HepG2 (cell line): ENCODE results near the gene ZNF814. TPM values are rescaled to one million over a fixed set of nuclear protein-coding genes. Genes with fewer than 3 reads are reported as not detected.
"Not testable (repeated sequence)": the region's sequence is repeated elsewhere in the genome, so short reads cannot be mapped to it uniquely, and the experiment has no call there.

Experiments
- RXRB ChIP-seq: IDR thresholded peaks from 2 replicates; pipeline ENCODE4 v1.6.1; 2016; ENCODE audit warnings: borderline replicate concordance, missing genetic modification reagents, missing compliant biosample characterization
- SUZ12 ChIP-seq: fragments of 150-350 bp; IDR thresholded peaks from 2 replicates; pipeline ENCODE4 v1.6.1; 2014; ENCODE audit warnings: low read depth, low read length
- ZC3H13 ChIP-seq: sonication (generic); formaldehyde crosslinking; IDR thresholded peaks from 2 replicates; pipeline ENCODE4 v1.8.1; 2023; ENCODE audit warnings: mild to moderate bottlenecking, missing genetic modification reagents, moderate library complexity
- ZNF788 ChIP-seq: sonication (generic); formaldehyde crosslinking; IDR thresholded peaks from 2 replicates; pipeline ENCODE4 v1.5.0; 2020; ENCODE audit warnings: mild to moderate bottlenecking, missing genetic modification reagents, borderline replicate concordance
- ZNF883 ChIP-seq: sonication (generic); formaldehyde crosslinking; IDR thresholded peaks from 2 replicates; pipeline ENCODE4 v1.5.1; 2020; ENCODE audit warnings: mild to moderate bottlenecking, missing genetic modification reagents; ENCODE audit errors: not compliant biosample characterization
- polyA plus RNA-seq, 8 experiments: library from polyadenylated mRNA; depleted of rRNA in 3 of 8; stranded (reverse) in 7 of 8; unstranded in 1 of 8; fragments of >200 nt; fragmentation: Illumina TruSeq in 4 of 8; extraction: Trizol in 4 of 8; gene quantifications; 2 replicates each; pipeline versions ENCODE4 v1.2.1 to v1.2.3, GENCODE V29; 2011 to 2016; ENCODE audit warnings: low read depth in 4 of 8, missing spikeins in 1 of 8, mixed read lengths in 1 of 8; ENCODE audit not compliant: insufficient read depth in 1 of 8
- total RNA-seq, 5 experiments: library from RNA; depleted of rRNA; stranded (reverse); fragments of >200 nt; fragmentation: Illumina TruSeq; extraction: Trizol; gene quantifications; 2 replicates each; pipeline ENCODE4 v1.2.3, GENCODE V29; 2016; ENCODE audit warnings: low read depth in 1 of 5
- TF ChIP-seq, protein P1 (sequence below): sonication (generic); formaldehyde crosslinking; IDR thresholded peaks from 2 replicates; pipeline ENCODE4 v1.5.1; 2020; ENCODE audit warnings: mild to moderate bottlenecking, missing genetic modification reagents, moderate library complexity
- TF ChIP-seq, protein P2 (sequence below), 2 experiments: sonication (generic) in 1 of 2; formaldehyde crosslinking in 1 of 2; IDR thresholded peaks; 2 replicates each; pipeline versions ENCODE4 v1.5.1 to v1.6.1; 2011 to 2020; ENCODE audit warnings: borderline replicate concordance in 1 of 2, low read depth in 1 of 2, low read length in 1 of 2, mild to moderate bottlenecking in 1 of 2, missing genetic modification reagents in 1 of 2, moderate library complexity in 1 of 2
- TF ChIP-seq, protein P3 (sequence below): IDR thresholded peaks from 2 replicates; pipeline ENCODE4 v1.6.1; 2016; ENCODE audit warnings: missing compliant biosample characterization, missing genetic modification reagents, borderline replicate concordance
- TF ChIP-seq, protein P4 (sequence below): sonication (generic); formaldehyde crosslinking; IDR thresholded peaks from one replicate; pipeline ENCODE4 v1.5.1; 2020; ENCODE audit warnings: mild to moderate bottlenecking, missing genetic modification reagents; ENCODE audit errors: not compliant biosample characterization

The ZNF814 gene
- total and polyA plus RNA-seq, 2 of the 13 experiments (the other 11 are each of a cell fraction or from before 2014, with no cell fraction given), result 2.5 to 3.4 TPM

DNA sequence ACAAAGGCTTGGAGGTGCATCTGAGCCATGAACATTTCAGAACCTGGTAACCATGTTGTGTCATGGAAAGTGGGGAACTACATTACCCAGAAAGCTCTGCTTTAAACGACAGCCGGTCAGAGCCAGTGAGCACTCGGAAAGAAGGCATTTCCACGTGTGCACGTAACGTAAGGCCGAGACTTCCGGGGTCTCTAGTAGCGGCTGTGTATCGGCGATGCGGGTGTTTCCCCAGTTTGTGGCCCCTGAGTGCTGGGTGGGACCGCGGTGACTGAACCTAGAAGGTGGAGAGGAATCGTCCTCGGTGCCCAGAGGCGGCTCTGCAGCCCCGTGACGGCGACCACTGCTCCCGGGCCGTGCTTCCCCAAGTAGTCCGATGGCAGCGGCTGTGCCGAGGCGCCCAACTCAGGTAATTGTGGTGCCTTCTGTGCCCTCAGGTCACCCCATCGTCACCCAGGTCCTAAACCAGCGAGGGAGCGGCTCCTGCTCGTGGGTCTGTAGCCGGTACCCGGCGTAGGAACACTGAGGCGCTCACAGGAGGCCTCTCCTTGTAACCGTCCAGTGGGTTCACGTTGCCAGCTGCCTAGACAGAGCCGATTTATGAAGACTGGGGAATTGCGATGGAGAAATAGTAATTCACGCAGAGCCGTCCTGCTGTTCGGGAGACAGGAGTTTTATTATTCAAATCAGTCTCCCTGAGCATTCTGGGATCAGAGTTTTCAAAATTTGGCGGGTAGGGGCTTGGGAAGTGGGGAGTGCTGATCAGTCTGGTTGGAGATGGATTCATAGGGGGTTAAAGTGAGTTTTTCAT is 39.0 kb downstream of the ZNF814 start, which contains the start of gene ZNF587 (continued):
- TF ChIP-seq, protein P1, sequence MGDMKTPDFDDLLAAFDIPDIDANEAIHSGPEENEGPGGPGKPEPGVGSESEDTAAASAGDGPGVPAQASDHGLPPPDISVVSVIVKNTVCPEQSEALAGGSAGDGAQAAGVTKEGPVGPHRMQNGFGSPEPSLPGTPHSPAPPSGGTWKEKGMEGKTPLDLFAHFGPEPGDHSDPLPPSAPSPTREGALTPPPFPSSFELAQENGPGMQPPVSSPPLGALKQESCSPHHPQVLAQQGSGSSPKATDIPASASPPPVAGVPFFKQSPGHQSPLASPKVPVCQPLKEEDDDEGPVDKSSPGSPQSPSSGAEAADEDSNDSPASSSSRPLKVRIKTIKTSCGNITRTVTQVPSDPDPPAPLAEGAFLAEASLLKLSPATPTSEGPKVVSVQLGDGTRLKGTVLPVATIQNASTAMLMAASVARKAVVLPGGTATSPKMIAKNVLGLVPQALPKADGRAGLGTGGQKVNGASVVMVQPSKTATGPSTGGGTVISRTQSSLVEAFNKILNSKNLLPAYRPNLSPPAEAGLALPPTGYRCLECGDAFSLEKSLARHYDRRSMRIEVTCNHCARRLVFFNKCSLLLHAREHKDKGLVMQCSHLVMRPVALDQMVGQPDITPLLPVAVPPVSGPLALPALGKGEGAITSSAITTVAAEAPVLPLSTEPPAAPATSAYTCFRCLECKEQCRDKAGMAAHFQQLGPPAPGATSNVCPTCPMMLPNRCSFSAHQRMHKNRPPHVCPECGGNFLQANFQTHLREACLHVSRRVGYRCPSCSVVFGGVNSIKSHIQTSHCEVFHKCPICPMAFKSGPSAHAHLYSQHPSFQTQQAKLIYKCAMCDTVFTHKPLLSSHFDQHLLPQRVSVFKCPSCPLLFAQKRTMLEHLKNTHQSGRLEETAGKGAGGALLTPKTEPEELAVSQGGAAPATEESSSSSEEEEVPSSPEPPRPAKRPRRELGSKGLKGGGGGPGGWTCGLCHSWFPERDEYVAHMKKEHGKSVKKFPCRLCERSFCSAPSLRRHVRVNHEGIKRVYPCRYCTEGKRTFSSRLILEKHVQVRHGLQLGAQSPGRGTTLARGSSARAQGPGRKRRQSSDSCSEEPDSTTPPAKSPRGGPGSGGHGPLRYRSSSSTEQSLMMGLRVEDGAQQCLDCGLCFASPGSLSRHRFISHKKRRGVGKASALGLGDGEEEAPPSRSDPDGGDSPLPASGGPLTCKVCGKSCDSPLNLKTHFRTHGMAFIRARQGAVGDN (CRISPR knock-in tag), result peak; percentile 68
- TF ChIP-seq, protein P2, sequence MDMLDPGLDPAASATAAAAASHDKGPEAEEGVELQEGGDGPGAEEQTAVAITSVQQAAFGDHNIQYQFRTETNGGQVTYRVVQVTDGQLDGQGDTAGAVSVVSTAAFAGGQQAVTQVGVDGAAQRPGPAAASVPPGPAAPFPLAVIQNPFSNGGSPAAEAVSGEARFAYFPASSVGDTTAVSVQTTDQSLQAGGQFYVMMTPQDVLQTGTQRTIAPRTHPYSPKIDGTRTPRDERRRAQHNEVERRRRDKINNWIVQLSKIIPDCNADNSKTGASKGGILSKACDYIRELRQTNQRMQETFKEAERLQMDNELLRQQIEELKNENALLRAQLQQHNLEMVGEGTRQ (IDR thresholded peaks at IDR 0.05; ENCODE audit: low read depth, low read length), result not testable (repeated sequence)
- TF ChIP-seq, protein P2 (CRISPR knock-in tag; IDR thresholded peaks at IDR 0.05; ENCODE audit: borderline replicate concordance), result 0 out of 2 replicates have a peak, but pooled peaks have one; percentile 23
- TF ChIP-seq, protein P3, sequence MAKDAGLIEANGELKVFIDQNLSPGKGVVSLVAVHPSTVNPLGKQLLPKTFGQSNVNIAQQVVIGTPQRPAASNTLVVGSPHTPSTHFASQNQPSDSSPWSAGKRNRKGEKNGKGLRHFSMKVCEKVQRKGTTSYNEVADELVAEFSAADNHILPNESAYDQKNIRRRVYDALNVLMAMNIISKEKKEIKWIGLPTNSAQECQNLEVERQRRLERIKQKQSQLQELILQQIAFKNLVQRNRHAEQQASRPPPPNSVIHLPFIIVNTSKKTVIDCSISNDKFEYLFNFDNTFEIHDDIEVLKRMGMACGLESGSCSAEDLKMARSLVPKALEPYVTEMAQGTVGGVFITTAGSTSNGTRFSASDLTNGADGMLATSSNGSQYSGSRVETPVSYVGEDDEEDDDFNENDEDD (CRISPR knock-in tag), result peak; percentile 18; the same call in 1 of the 2 replicates
- TF ChIP-seq RXRB (CRISPR knock-in tag) (peak; percentile 37; the same call in 1 of the 2 replicates), SUZ12 (peak; percentile 56), ZC3H13 (CRISPR knock-in tag) (0 out of 2 replicates have a peak, but pooled peaks have one; percentile 20), ZNF883 (CRISPR knock-in tag) (peak; percentile 48), ZNF788 (CRISPR knock-in tag) (peak; percentile 60; the same call in 1 of the 2 replicates)
- TF ChIP-seq, protein P4, sequence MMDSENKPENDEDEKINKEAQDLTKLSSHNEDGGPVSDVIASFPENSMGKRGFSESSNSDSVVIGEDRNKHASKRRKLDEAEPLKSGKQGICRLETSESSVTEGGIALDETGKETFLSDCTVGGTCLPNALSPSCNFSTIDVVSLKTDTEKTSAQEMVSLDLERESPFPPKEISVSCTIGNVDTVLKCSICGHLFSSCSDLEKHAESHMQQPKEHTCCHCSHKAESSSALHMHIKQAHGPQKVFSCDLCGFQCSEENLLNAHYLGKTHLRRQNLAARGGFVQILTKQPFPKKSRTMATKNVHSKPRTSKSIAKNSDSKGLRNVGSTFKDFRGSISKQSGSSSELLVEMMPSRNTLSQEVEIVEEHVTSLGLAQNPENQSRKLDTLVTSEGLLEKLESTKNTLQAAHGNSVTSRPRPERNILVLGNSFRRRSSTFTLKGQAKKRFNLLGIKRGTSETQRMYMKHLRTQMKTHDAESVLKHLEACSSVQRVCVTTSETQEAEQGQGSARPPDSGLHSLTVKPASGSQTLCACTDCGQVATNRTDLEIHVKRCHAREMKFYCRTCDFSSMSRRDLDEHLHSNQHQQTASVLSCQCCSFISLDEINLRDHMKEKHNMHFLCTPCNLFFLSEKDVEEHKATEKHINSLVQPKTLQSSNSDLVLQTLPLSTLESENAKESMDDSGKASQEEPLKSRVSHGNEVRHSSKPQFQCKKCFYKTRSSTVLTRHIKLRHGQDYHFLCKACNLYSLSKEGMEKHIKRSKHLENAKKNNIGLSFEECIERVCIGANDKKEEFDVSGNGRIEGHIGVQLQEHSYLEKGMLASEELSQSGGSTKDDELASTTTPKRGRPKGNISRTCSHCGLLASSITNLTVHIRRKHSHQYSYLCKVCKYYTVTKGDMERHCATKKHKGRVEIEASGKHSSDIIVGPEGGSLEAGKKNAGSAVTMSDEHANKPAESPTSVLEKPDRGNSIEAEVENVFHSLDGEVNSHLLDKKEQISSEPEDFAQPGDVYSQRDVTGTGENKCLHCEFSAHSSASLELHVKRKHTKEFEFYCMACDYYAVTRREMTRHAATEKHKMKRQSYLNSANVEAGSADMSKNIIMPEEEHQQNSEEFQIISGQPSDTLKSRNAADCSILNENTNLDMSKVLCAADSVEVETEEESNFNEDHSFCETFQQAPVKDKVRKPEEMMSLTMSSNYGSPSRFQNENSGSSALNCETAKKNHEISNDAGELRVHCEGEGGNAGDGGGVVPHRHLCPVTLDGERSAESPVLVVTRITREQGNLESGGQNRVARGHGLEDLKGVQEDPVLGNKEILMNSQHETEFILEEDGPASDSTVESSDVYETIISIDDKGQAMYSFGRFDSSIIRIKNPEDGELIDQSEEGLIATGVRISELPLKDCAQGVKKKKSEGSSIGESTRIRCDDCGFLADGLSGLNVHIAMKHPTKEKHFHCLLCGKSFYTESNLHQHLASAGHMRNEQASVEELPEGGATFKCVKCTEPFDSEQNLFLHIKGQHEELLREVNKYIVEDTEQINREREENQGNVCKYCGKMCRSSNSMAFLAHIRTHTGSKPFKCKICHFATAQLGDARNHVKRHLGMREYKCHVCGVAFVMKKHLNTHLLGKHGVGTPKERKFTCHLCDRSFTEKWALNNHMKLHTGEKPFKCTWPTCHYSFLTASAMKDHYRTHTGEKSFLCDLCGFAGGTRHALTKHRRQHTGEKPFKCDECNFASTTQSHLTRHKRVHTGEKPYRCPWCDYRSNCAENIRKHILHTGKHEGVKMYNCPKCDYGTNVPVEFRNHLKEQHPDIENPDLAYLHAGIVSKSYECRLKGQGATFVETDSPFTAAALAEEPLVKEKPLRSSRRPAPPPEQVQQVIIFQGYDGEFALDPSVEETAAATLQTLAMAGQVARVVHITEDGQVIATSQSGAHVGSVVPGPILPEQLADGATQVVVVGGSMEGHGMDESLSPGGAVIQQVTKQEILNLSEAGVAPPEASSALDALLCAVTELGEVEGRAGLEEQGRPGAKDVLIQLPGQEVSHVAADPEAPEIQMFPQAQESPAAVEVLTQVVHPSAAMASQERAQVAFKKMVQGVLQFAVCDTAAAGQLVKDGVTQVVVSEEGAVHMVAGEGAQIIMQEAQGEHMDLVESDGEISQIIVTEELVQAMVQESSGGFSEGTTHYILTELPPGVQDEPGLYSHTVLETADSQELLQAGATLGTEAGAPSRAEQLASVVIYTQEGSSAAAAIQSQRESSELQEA (CRISPR knock-in tag), result peak; percentile 71
